ENCODE data around the gene CA10.

CA10 gene

GRCh38 chr17:51855806-51856205 lies 302.7 kb downstream of the CA10 start:
- no peak for FAIRE-seq

- FAIRE-seq: no peak
Observed at GRCh38 chr17:51853857-51854256, 304.7 kb downstream of the CA10 start.

GRCh38 chr17:51852603-51853002 lies 305.9 kb downstream of the CA10 start:
- no peak for FAIRE-seq

GRCh38 chr17:51850201-51850600 lies 308.3 kb downstream of the CA10 start:
- no peak for FAIRE-seq

GRCh38 chr17:51848451-51848850 lies 310.1 kb downstream of the CA10 start:
- FAIRE-seq: no peak

- FAIRE-seq: no peak
Observed at GRCh38 chr17:51846566-51846965, 311.9 kb downstream of the CA10 start.

GRCh38 chr17:51845776-51846175 lies 312.7 kb downstream of the CA10 start:
- FAIRE-seq: no peak

- no peak for FAIRE-seq
Observed at GRCh38 chr17:51842763-51843162, 315.8 kb downstream of the CA10 start.

DNA sequence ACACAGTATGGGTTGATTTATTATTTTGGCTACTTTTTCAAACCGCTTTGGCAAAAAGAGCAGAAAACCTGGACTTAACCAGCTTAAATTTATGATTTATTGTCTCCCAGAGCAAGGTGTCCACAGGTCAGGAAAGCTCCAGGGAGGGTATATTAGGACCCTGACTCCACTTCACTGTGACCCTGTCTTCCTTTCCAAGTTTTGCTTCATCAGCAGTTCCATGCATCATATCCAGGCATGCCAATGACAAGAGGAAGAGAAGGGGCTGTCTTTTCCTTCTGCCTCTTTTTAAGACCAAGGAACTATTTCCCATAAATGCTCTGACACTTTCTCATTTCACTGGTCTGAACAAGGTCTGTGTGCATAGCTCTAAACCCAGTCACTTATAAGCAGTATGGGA lies 316.8 kb downstream of the CA10 start:
- FAIRE-seq: no peak

- no peak for FAIRE-seq
Observed at GRCh38 chr17:51840688-51841087, 317.8 kb downstream of the CA10 start.

GRCh38 chr17:51833620-51834019 lies 324.9 kb downstream of the CA10 start:
- no peak for FAIRE-seq

- no peak for FAIRE-seq
Observed at GRCh38 chr17:51833045-51833444, 325.5 kb downstream of the CA10 start.

DNA sequence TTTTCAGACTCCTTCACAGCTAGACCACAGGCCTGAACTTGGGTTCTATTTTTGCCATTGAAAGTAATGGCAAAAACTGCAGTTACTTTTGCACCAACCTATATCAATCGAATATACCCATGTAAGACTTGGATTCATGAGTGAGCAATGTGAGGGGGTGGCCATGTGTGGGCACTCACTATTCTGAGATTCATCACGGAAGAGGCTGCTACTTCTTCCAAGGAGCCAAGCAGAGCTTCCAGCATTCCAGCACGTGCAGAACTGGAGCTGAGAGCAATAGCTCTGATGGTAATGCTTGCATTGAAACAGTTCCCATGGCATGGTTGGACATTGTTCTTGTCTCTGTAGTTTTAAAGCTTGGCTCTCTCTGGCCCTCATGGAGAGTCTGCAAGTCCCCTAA lies 327.6 kb downstream of the CA10 start:
- no peak for FAIRE-seq

DNA sequence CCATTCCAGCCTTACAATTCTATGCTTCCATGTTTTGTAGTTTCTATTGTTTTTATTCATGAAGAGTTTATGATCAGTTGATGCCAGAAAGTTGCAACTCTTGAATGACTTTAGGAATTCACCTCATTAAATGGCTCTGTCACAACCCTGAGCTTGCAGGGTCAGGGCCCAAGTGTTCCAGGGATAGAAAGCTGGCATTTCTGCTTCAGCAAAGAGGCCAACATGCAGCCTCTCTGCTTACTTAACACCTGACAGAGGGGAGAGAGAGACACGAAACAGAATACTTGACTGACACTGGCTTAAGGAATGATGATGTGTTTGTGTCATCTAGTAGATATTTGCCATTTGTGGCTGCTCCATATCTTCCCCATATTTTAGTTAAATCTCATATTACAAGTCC lies 328.1 kb downstream of the CA10 start:
- FAIRE-seq: no peak

GRCh38 chr17:51828901-51829300 lies 329.6 kb downstream of the CA10 start:
- no peak for FAIRE-seq

DNA sequence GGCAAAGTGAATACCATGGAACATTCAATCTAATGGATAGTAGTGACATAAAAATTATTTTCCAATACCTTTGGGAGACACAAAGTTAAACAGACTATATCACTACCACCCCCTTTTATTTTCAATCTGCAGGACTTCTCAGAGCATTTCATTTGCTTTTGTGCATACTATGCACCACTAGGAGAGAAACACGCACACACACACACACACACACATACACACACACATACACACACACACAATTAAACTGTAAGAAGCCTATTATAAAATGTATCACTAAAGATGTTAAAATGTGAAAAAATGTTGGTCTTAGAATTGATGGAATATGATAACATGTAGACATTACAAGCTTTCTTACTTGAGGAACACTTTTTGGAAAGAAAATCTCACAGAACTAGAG lies 331.4 kb downstream of the CA10 start:
- no peak for FAIRE-seq

GRCh38 chr17:51820766-51821165 lies 337.7 kb downstream of the CA10 start:
- FAIRE-seq: no peak

DNA sequence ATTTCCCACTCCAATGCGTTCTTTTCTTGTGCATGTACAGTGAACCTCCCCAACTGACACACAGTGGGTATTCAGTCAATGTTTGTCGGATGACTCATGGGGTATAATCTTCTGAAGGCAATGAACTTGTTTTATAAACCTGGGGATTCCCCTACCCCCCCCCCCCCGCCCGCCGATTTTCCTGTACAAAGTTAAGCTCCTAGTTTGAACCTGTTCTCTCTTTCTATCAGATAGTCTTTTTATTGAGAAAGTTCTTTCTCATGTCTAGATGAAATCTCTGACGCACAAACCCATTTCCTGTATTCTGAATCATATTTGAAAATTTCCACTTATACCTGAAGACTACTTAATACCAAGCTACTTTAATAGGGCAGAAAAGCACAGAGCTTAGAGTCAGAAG lies 338.3 kb downstream of the CA10 start:
- no peak for FAIRE-seq

- FAIRE-seq: no peak
Observed at GRCh38 chr17:51819341-51820219, 338.9 kb downstream of the CA10 start.

DNA sequence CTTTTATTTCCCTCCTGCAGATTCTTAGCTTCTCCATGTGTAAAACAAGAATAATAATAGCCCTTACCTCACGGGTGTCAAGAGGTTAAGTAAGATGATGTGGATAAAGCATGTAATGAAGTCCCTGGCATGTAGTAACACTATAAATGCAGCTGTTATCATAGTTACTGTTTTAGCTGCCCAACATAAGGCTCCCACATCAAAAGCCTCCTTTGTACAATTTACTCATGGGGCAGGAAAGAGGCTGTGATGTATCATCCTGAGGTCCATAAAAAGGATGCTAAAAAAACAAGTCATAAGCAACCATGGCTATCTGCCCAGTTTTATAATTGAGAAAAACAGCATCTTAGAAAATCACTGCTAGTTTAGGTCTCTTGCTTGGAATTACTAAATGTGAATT lies 339.7 kb downstream of the CA10 start:
- FAIRE-seq: no peak

DNA sequence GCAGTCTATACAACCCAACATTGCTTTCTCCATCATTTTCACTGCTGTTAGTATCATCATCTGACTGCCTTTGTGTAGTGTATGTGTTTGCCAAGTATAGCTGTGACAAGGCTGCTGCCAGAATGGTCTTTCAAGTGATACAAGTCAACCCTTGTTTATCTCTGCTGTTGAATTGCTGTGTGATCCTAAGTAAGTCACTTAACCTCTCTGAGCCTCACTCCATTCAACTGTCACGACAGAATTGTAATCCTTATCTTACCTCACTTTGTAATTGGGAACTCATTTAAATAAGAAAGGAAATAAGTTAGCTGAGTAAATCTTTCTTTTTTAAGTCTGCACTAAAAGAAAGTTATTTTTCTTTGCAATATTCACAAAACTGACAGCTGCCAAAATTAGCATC lies 340.6 kb downstream of the CA10 start:
- FAIRE-seq: no peak

GRCh38 chr17:51817117-51817516 lies 341.4 kb downstream of the CA10 start:
- FAIRE-seq: no peak

- FAIRE-seq: no peak
Observed at GRCh38 chr17:51815097-51815496, 343.4 kb downstream of the CA10 start.

DNA sequence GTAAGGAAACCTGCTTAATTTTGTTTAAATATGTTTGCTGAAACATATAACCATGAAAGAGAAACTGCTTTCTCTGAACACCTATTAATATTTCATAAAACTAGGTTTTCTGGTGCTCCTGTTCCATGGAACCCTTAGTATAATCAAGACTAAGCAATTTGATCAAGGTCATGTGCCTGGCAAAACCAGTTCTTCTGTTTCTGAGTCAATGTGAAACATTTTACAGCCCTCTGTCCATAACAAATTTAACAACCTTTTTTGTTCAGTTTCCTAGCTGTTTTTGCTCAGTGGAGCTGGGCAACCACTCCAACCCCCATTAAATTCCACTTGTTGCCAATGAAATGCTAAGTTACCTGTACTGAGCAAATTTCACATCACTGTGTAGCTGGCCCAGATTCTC lies 344.0 kb downstream of the CA10 start:
- FAIRE-seq: no peak

GRCh38 chr17:51813784-51814174 lies 344.7 kb downstream of the CA10 start:
- no peak for FAIRE-seq
